T-cell (primary cell): ENCODE results near the gene SLC16A14. TPM values are rescaled to one million over a fixed set of nuclear protein-coding genes. Genes with fewer than 3 reads are reported as not detected.

Experiments
- ATAC-seq, 4 experiments: fragments of 200-7000 bp in 3 of 4; fragments of 150-1000 bp in 1 of 4; cut with Tn5 transposase; replicated peaks in 1 of 4; 1 replicate in 3 of 4; 2 replicates in 1 of 4; pipeline ENCODE4 v1.10.0; 2021; ENCODE audit warnings: moderate library complexity in 3 of 4, mild to moderate bottlenecking in 2 of 4, moderate number of reproducible peaks in 1 of 4
- CTCF ChIA-PET, 2 donors: fragments of 300-600 bp; sonication (Branson Sonifier 250); formaldehyde crosslinking; loops; one replicate each; lab custom pipeline; 2022; ENCODE audit warnings: antibody characterized with exemption in 2 of 2; lab: Charles Lee
- POLR2A ChIA-PET, 2 donors: fragments of 300-600 bp; sonication (Branson Sonifier 250); formaldehyde crosslinking; loops; one replicate each; lab custom pipeline; 2022; ENCODE audit warnings: antibody characterized with exemption in 2 of 2; lab: Charles Lee
- DNase-seq, 35 experiments: peaks; one replicate each; pipeline versions ENCODE4 v3.0.0 to v3.0.0-alpha.2; 2013 to 2023
- H3K27ac ChIP-seq: one replicate; pipeline ENCODE4 v1.5.1; 2013; ENCODE audit warnings: low read length
- H3K27me3 ChIP-seq, 2 experiments: replicated peaks in 1 of 2; 1 replicate in 1 of 2; 2 replicates in 1 of 2; pipeline versions ENCODE4 v1.6.1 to v1.7.0; 2013; ENCODE audit warnings: low read length in 1 of 2, mixed read lengths in 1 of 2; ENCODE audit not compliant: control insufficient read depth in 2 of 2, insufficient read depth in 2 of 2; ENCODE audit errors: extremely low read depth in 1 of 2
- H3K36me3 ChIP-seq, 2 donors: 1 replicate in 1 of 2; 2 replicates in 1 of 2; pipeline versions ENCODE4 v1.6.1 to v1.7.0; 2013; ENCODE audit warnings: low read length in 1 of 2; ENCODE audit not compliant: control insufficient read depth in 2 of 2, insufficient read depth in 1 of 2; ENCODE audit errors: extremely low read depth in 1 of 2
- H3K4me1 ChIP-seq, 2 experiments: 1 replicate in 1 of 2; 2 replicates in 1 of 2; pipeline versions ENCODE4 v1.6.1 to v1.7.0; 2013; ENCODE audit warnings: low read length in 2 of 2, mixed read lengths in 1 of 2; ENCODE audit not compliant: insufficient read depth in 2 of 2, control insufficient read depth in 1 of 2; ENCODE audit errors: extremely low read depth in 1 of 2
- H3K4me3 ChIP-seq, 2 donors: 1 replicate in 1 of 2; 2 replicates in 1 of 2; pipeline versions ENCODE4 v1.5.1 to v1.7.0; 2013; ENCODE audit warnings: mild to moderate bottlenecking in 2 of 2, low read length in 1 of 2, moderate library complexity in 1 of 2; ENCODE audit not compliant: control insufficient read depth in 1 of 2; ENCODE audit errors: extremely low read depth in 1 of 2
- H3K9me3 ChIP-seq: 2 replicates; pipeline ENCODE4 v1.7.0; 2013
- H3K27ac Mint-ChIP-seq, 2 donors: one replicate each; pipeline ENCODE4 v1.8.0; 2020 to 2021; ENCODE audit warnings: mild to moderate bottlenecking in 2 of 2, mixed read lengths in 2 of 2
- H3K27me3 Mint-ChIP-seq, 2 donors: one replicate each; pipeline ENCODE4 v1.8.0; 2021 to 2022; ENCODE audit warnings: mixed read lengths in 2 of 2
- H3K36me3 Mint-ChIP-seq: one replicate; pipeline ENCODE4 v1.8.0; 2021; ENCODE audit warnings: mixed read lengths
- H3K4me1 Mint-ChIP-seq, 3 donors: one replicate each; pipeline ENCODE4 v1.8.0; 2020 to 2022; ENCODE audit warnings: mixed read lengths in 3 of 3, mild to moderate bottlenecking in 1 of 3
- H3K4me3 Mint-ChIP-seq, 3 donors: one replicate each; pipeline ENCODE4 v1.8.0; 2020 to 2022; ENCODE audit warnings: mild to moderate bottlenecking in 3 of 3, mixed read lengths in 3 of 3, moderate library complexity in 3 of 3
- H3K9me3 Mint-ChIP-seq, 3 donors: one replicate each; pipeline ENCODE4 v1.8.0; 2020 to 2022; ENCODE audit warnings: mixed read lengths in 3 of 3
- WGBS: methylation state at CpG from one replicate; pipeline ENCODE4 v1.1.5; 2013; ENCODE audit warnings: missing lambda C conversion rate; ENCODE audit not compliant: insufficient coverage; 5-methylcytosine and 5-hydroxymethylcytosine counted together
- total RNA-seq, 35 experiments: library from RNA in 6 of 35; stranded (reverse) in 6 of 35; fragments of 120-200 nt in 1 of 35; gene quantifications; one replicate each; pipeline versions ENCODE4 v1.2.1 to v1.2.4 and lab custom pipeline; 2013 to 2026

SLC16A14 gene
- total RNA-seq, 5 donors from 2014 or later (not counting 1 experiment from before 2014, with no cell fraction given) = 0.12 to 0.60 (median 0.41) TPM

GRCh38 chr2:230048010-230048671 lies 20.6 kb downstream of the SLC16A14 start:
- Histone ChIP-seq H3K4me3 (no peak overlapping the region), H3K9me3 (no peaks in the 10 kb centered on the region), H3K27ac (no peak overlapping the region), H3K36me3 (no peaks in the 10 kb centered on the region), H3K27me3 (no peaks in the 10 kb centered on the region), H3K4me1 (no peaks in the 10 kb centered on the region)
- Mint-ChIP-seq H3K27me3 (no peaks in the 10 kb centered on the region), H3K4me3 (no peak overlapping the region), H3K36me3 (no peaks in the 10 kb centered on the region), H3K27ac (no peak overlapping the region), H3K4me1 (no peaks in the 10 kb centered on the region), H3K9me3 (no peaks in the 10 kb centered on the region)
- ATAC-seq = no peak
- POLR2A ChIA-PET = no interaction called here
- no CpG with 5 or more reads among the region's 4 CpGs for WGBS
- DNase-seq = no peak
- CTCF ChIA-PET = interaction anchor here in 1 of 2 donors (0.6 kb wide), 2 partner anchors 14 to 787 kb away, joined by 3 to 4 read pairs; no protein-coding TSS in a partner anchor

GRCh38 chr2:230046491-230046890 lies 22.2 kb downstream of the SLC16A14 start:
- WGBS = 91% methylated on average over 15 of the region's 16 CpGs
- H3K4me1 Mint-ChIP-seq = no peaks in the 10 kb centered on the region
- no peak for ATAC-seq
- CTCF ChIA-PET = no interaction called here
- H3K36me3 ChIP-seq = no peaks in the 10 kb centered on the region
- H3K27ac Mint-ChIP-seq = no peak overlapping the region
- no peaks in the 10 kb centered on the region for H3K9me3 ChIP-seq
- no peak overlapping the region for H3K4me3 Mint-ChIP-seq
- peaks cover 0 to 3% (median 0%) of the 10 kb centered on the region in 3 donors for H3K9me3 Mint-ChIP-seq
- no peak overlapping the region for H3K27ac ChIP-seq
- no peaks in the 10 kb centered on the region for H3K27me3 ChIP-seq
- H3K4me1 ChIP-seq = no peaks in the 10 kb centered on the region
- H3K4me3 ChIP-seq = no peak overlapping the region
- peaks cover 0 to 4% of the 10 kb centered on the region in 2 donors for H3K27me3 Mint-ChIP-seq
- no peaks in the 10 kb centered on the region for H3K36me3 Mint-ChIP-seq
- no peak for DNase-seq
- POLR2A ChIA-PET = no interaction called here

GRCh38 chr2:230043461-230043860 lies 25.3 kb downstream of the SLC16A14 start:
- POLR2A ChIA-PET = no interaction called here
- peaks cover 0 to 3% (median 0%) of the 10 kb centered on the region in 3 donors for H3K9me3 Mint-ChIP-seq
- 85% methylated on average over 2 of the region's 2 CpGs for WGBS
- CTCF ChIA-PET = no interaction called here
- Histone ChIP-seq H3K9me3 (no peaks in the 10 kb centered on the region), H3K4me3 (no peak overlapping the region), H3K27me3 (no peaks in the 10 kb centered on the region), H3K36me3 (no peaks in the 10 kb centered on the region), H3K27ac (no peak overlapping the region), H3K4me1 (no peaks in the 10 kb centered on the region)
- no peaks in the 10 kb centered on the region for H3K36me3 Mint-ChIP-seq
- H3K4me1 Mint-ChIP-seq = no peaks in the 10 kb centered on the region
- no peak overlapping the region for H3K27ac Mint-ChIP-seq
- DNase-seq (no peak), ATAC-seq (no peak)
- H3K27me3 Mint-ChIP-seq = peaks cover 0 to 5% of the 10 kb centered on the region in 2 donors
- H3K4me3 Mint-ChIP-seq = no peak overlapping the region

GRCh38 chr2:230043025-230043424 lies 25.7 kb downstream of the SLC16A14 start:
- CTCF ChIA-PET = no interaction called here
- WGBS = 93% methylated on average over 4 of the region's 5 CpGs
- DNase-seq (no peak), ATAC-seq (no peak)
- Histone ChIP-seq H3K36me3 (no peaks in the 10 kb centered on the region), H3K27me3 (no peaks in the 10 kb centered on the region), H3K4me1 (no peaks in the 10 kb centered on the region), H3K4me3 (no peak overlapping the region), H3K27ac (no peak overlapping the region), H3K9me3 (no peaks in the 10 kb centered on the region)
- H3K4me3 Mint-ChIP-seq = no peak overlapping the region
- no peaks in the 10 kb centered on the region for H3K36me3 Mint-ChIP-seq
- no peak overlapping the region for H3K27ac Mint-ChIP-seq
- peaks cover 0 to 3% (median 0%) of the 10 kb centered on the region in 3 donors for H3K9me3 Mint-ChIP-seq
- POLR2A ChIA-PET = no interaction called here
- no peaks in the 10 kb centered on the region for H3K4me1 Mint-ChIP-seq
- H3K27me3 Mint-ChIP-seq = peaks cover 0 to 7% of the 10 kb centered on the region in 2 donors

- WGBS = 100% methylated on average over 1 of the region's 1 CpG
- no peaks in the 10 kb centered on the region for H3K9me3 ChIP-seq
- CTCF ChIA-PET = no interaction called here
- ATAC-seq = no peak
- H3K27ac Mint-ChIP-seq = no peak overlapping the region
- H3K36me3 Mint-ChIP-seq = no peaks in the 10 kb centered on the region
- peaks cover 0 to 7% of the 10 kb centered on the region in 2 donors for H3K27me3 Mint-ChIP-seq
- no peaks in the 10 kb centered on the region for H3K4me1 ChIP-seq
- DNase-seq = no peak
- no peak overlapping the region for H3K4me3 Mint-ChIP-seq
- no peaks in the 10 kb centered on the region for H3K36me3 ChIP-seq
- peaks cover 0 to 3% (median 0%) of the 10 kb centered on the region in 3 donors for H3K9me3 Mint-ChIP-seq
- H3K27ac ChIP-seq = no peak overlapping the region
- H3K4me3 ChIP-seq = no peak overlapping the region
- no peaks in the 10 kb centered on the region for H3K4me1 Mint-ChIP-seq
- POLR2A ChIA-PET = no interaction called here
- no peaks in the 10 kb centered on the region for H3K27me3 ChIP-seq
Measured at GRCh38 chr2:230042195-230042594, 26.5 kb downstream of the SLC16A14 start.

- Mint-ChIP-seq H3K36me3 (no peaks in the 10 kb centered on the region), H3K4me1 (no peaks in the 10 kb centered on the region), H3K9me3 (no peaks in the 10 kb centered on the region), H3K4me3 (no peak overlapping the region), H3K27ac (no peak overlapping the region), H3K27me3 (no peaks in the 10 kb centered on the region)
- Histone ChIP-seq H3K4me3 (no peak overlapping the region), H3K4me1 (no peaks in the 10 kb centered on the region), H3K27me3 (no peaks in the 10 kb centered on the region), H3K9me3 (no peaks in the 10 kb centered on the region), H3K27ac (no peak overlapping the region), H3K36me3 (no peaks in the 10 kb centered on the region)
- no peak for DNase-seq
- ChIA-PET CTCF (interaction anchor here in 1 of 2 donors (0.6 kb wide), 1 partner anchor 41 kb away, joined by 8 read pairs; no protein-coding TSS in a partner anchor), POLR2A (interaction anchor here in 1 of 2 donors (1.0 kb wide), 1 partner anchor 11 kb away, joined by 4 read pairs; no protein-coding TSS in a partner anchor)
- no peak for ATAC-seq
- WGBS = 100% methylated on average over 4 of the region's 4 CpGs
Measured at GRCh38 chr2:230023313-230023712, 45.4 kb downstream of the SLC16A14 start.
